HepG2 (cell line): Measurements from ENCODE around the gene SLC41A3. TPM values are rescaled to one million over a fixed set of nuclear protein-coding genes. Genes with fewer than 3 reads are reported as not detected.

Source experiments
- ATAC-seq: fragments of 200-7000 bp; cut with Tn5 transposase; 3 replicates; pipeline ENCODE4 v1.9.1; 2020; ENCODE audit warnings: mild to moderate bottlenecking, moderate library complexity
- BruUV-seq: library from RNA; stranded (reverse); fragments of 400-500 nt; replicated peaks from 2 replicates; lab custom pipeline; 2021; lab: Mats Ljungman, UMichigan
- CTCF ChIA-PET: fragments of 300-600 bp; formaldehyde crosslinking; extraction: SDS; loops from one replicate; lab custom pipeline; 2021; ENCODE audit warnings: low total read pairs, inconsistent platforms, low intra/inter-chr PET ratio; lab: Yijun Ruan, JAX
- POLR2A ChIA-PET: fragments of 350-600 bp; sonication (Branson Sonifier 250); formaldehyde crosslinking; loops from one replicate; lab custom pipeline; 2020; ENCODE audit warnings: antibody characterized with exemption, inconsistent platforms; lab: Yijun Ruan, JAX
- DNase-seq: peaks from one replicate; pipeline ENCODE4 v3.0.0-alpha.2; 2015; ENCODE audit warnings: low spot score
- FAIRE-seq: peaks from 3 replicates; lab custom pipeline; 2011; peaks lifted over from hg19 to GRCh38; lab: Jason Lieb, UNC
- H2AFZ ChIP-seq: one replicate; pipeline ENCODE4 v1.6.1; 2011; ENCODE audit warnings: low read length, inconsistent platforms
- H3K27ac ChIP-seq: fragments of 300-600 bp; 3 replicates; pipeline ENCODE4 v1.8.0; 2011; ENCODE audit warnings: mixed run types, mild to moderate bottlenecking, mixed read lengths, low read length, inconsistent platforms; ENCODE audit not compliant: insufficient read depth; ENCODE audit errors: extremely low read length
- H3K27me3 ChIP-seq, 2 experiments: fragments of 200-600 bp in 1 of 2; 2 replicates in 1 of 2; 3 replicates in 1 of 2; pipeline versions ENCODE4 v1.6.0 to v1.8.0; 2011; ENCODE audit warnings: low read length in 2 of 2, mild to moderate bottlenecking in 2 of 2, moderate library complexity in 2 of 2, inconsistent platforms in 1 of 2; ENCODE audit not compliant: insufficient read depth in 2 of 2, control insufficient read depth in 1 of 2
- H3K36me3 ChIP-seq, 2 experiments: fragments of 200-600 bp in 1 of 2; replicated peaks in 1 of 2; 2 replicates in 1 of 2; 3 replicates in 1 of 2; pipeline versions ENCODE4 v1.5.1 to v1.8.0; 2011; ENCODE audit warnings: low read length in 2 of 2, inconsistent platforms in 1 of 2; ENCODE audit not compliant: insufficient read depth in 2 of 2, control insufficient read depth in 1 of 2
- H3K4me1 ChIP-seq: 2 replicates; pipeline ENCODE4 v1.5.1; 2012; ENCODE audit warnings: low read length, inconsistent platforms; ENCODE audit not compliant: insufficient read depth
- H3K4me2 ChIP-seq: 2 replicates; pipeline ENCODE4 v1.6.0; 2011; ENCODE audit warnings: low read depth, low read length, inconsistent platforms
- H3K4me3 ChIP-seq, 3 experiments: fragments of 200-600 bp in 1 of 3; sonication (generic), shearing (Covaris generic) in 1 of 3; replicated peaks in 1 of 3; 2 replicates each; pipeline ENCODE4 v1.5.1; 2011 to 2016; ENCODE audit warnings: low read length in 3 of 3, inconsistent platforms in 2 of 3, low read depth in 2 of 3, mild to moderate bottlenecking in 2 of 3, control low read depth in 1 of 3, mixed read lengths in 1 of 3; ENCODE audit not compliant: insufficient read depth in 1 of 3
- H3K79me2 ChIP-seq: one replicate; pipeline ENCODE4 v1.6.1; 2011; ENCODE audit warnings: low read length, inconsistent platforms; ENCODE audit not compliant: insufficient read depth
- H3K9ac ChIP-seq: 2 replicates; pipeline ENCODE4 v1.6.0; 2011; ENCODE audit warnings: mild to moderate bottlenecking, low read depth, low read length, inconsistent platforms; ENCODE audit not compliant: insufficient read depth
- H3K9me3 ChIP-seq: 2 replicates; pipeline ENCODE4 v1.5.1; 2012; ENCODE audit warnings: mild to moderate bottlenecking, low read length
- H4K20me1 ChIP-seq: 2 replicates; pipeline ENCODE4 v1.6.0; 2011; ENCODE audit warnings: inconsistent platforms, mild to moderate bottlenecking, low read length, moderate library complexity; ENCODE audit not compliant: insufficient read depth
- ATF4 ChIP-seq, 2 experiments: fragments of 450-650 bp in 1 of 2; sonication (generic) in 1 of 2; formaldehyde crosslinking; IDR thresholded peaks; 2 replicates each; pipeline versions ENCODE4 v1.5.0 to v1.8.0; 2020 to 2022; ENCODE audit warnings: mild to moderate bottlenecking in 1 of 2, missing genetic modification reagents in 1 of 2
- E2F2 ChIP-seq: sonication (generic); formaldehyde crosslinking; IDR thresholded peaks from 2 replicates; pipeline ENCODE4 v1.4.0; 2020; ENCODE audit warnings: missing genetic modification reagents, borderline replicate concordance
- KDM3A ChIP-seq: IDR thresholded peaks from 2 replicates; pipeline ENCODE4 v1.6.1; 2018; ENCODE audit warnings: low read depth, missing compliant biosample characterization
- KMT2A ChIP-seq: sonication (generic); formaldehyde crosslinking; IDR thresholded peaks from 2 replicates; pipeline ENCODE4 v1.4.0; 2020; ENCODE audit warnings: missing genetic modification reagents
- SAFB2 ChIP-seq: sonication (generic); formaldehyde crosslinking; IDR thresholded peaks from 2 replicates; pipeline ENCODE4 v1.5.1; 2020; ENCODE audit warnings: missing genetic modification reagents, low read depth, mild to moderate bottlenecking, borderline replicate concordance
- SRSF1 ChIP-seq: fragments of 200-400 bp; formaldehyde crosslinking; optimal IDR thresholded peaks from 2 replicates; pipeline ENCODE3; 2017; ENCODE audit warnings: mild to moderate bottlenecking, low read depth, low read length, moderate library complexity
- WIZ ChIP-seq: sonication (generic); formaldehyde crosslinking; IDR thresholded peaks from 2 replicates; pipeline ENCODE4 v1.5.1; 2020; ENCODE audit warnings: mild to moderate bottlenecking, missing genetic modification reagents
- ZNF660 ChIP-seq: sonication (generic); formaldehyde crosslinking; IDR thresholded peaks from 2 replicates; pipeline ENCODE4 v1.5.1; 2020; ENCODE audit warnings: mild to moderate bottlenecking, low read depth, missing genetic modification reagents, borderline replicate concordance
- WGBS: methylation state at CpG from one replicate; pipeline ENCODE4 v1.1.6; 2017; ENCODE audit warnings: low lambda C conversion rate; 5-methylcytosine and 5-hydroxymethylcytosine counted together
- in situ Hi-C: cut with HindIII; loops from 2 replicates; pipeline ENCODE4 v1.10.0; 2017; ENCODE audit warnings: low pct_unique_long_range_greater_than_20kb; ENCODE audit not compliant: extremely low pct_ligation_motif_present
- intact Hi-C: fragments of 100-400 bp; cut with micrococcal nuclease; formaldehyde crosslinking; loops from one replicate; pipeline ENCODE4 v1.10.0; 2022; ENCODE audit not compliant: unreplicated experiment
- polyA plus RNA-seq, 8 experiments: library from polyadenylated mRNA; depleted of rRNA in 3 of 8; stranded (reverse) in 7 of 8; unstranded in 1 of 8; fragments of >200 nt; fragmentation: Illumina TruSeq in 4 of 8; extraction: Trizol in 4 of 8; gene quantifications; 2 replicates each; pipeline versions ENCODE4 v1.2.1 to v1.2.3, GENCODE V29; 2011 to 2016; ENCODE audit warnings: low read depth in 4 of 8, missing spikeins in 1 of 8, mixed read lengths in 1 of 8; ENCODE audit not compliant: insufficient read depth in 1 of 8
- total RNA-seq, 5 experiments: library from RNA; depleted of rRNA; stranded (reverse); fragments of >200 nt; fragmentation: Illumina TruSeq; extraction: Trizol; gene quantifications; 2 replicates each; pipeline ENCODE4 v1.2.3, GENCODE V29; 2016; ENCODE audit warnings: low read depth in 1 of 5

The SLC41A3 gene
- total and polyA plus RNA-seq, 2 of the 13 experiments (the other 11 are each of a cell fraction or from before 2014, with no cell fraction given): 26.0 to 71.1 TPM

- DNase-seq (no peak), ATAC-seq (no peak), FAIRE-seq (no peak)
- TF ChIP-seq SRSF1 (no peak), SAFB2 (CRISPR knock-in tag) (no peak), ATF4 (CRISPR knock-in tag; IDR thresholded peaks at IDR 0.05) (no peak), E2F2 (CRISPR knock-in tag) (no peak), KDM3A (no peak), KMT2A (no peak), WIZ (CRISPR knock-in tag) (no peak), ZNF660 (CRISPR knock-in tag) (no peak)
- ChIA-PET POLR2A (no interaction called here), CTCF (no interaction called here)
- intact Hi-C loops (no loop called here), in situ Hi-C loops (no loop called here)
- H3K36me3 ChIP-seq: peaks cover 3 to 4% of the 10 kb centered on the region in 2 experiments; a peak in 3 of 5 replicates
- H4K20me1 ChIP-seq: 0 out of 2 replicates have a peak, but pooled peaks cover 2% of the 10 kb centered on the region
- no peak overlapping the region for H3K9ac ChIP-seq
- BruUV-seq: no TSS peak
- H3K9me3 ChIP-seq: no peaks in the 10 kb centered on the region
- no peak overlapping the region for H3K4me3 ChIP-seq
- H3K79me2 ChIP-seq: no peaks in the 10 kb centered on the region
- no peak overlapping the region for H3K4me2 ChIP-seq
- no peak overlapping the region for H3K27ac ChIP-seq
- 88% methylated on average over 7 of the region's 7 CpGs for WGBS
- H3K4me1 ChIP-seq: no peaks in the 10 kb centered on the region
- no peaks in the 10 kb centered on the region for H3K27me3 ChIP-seq
- H2AFZ ChIP-seq: no peak overlapping the region
Measured at GRCh38 chr3:126018995-126019394, 64.9 kb downstream of the SLC41A3 start.
